Measurements from ENCODE around the gene PODN.

The PODN gene

DNA sequence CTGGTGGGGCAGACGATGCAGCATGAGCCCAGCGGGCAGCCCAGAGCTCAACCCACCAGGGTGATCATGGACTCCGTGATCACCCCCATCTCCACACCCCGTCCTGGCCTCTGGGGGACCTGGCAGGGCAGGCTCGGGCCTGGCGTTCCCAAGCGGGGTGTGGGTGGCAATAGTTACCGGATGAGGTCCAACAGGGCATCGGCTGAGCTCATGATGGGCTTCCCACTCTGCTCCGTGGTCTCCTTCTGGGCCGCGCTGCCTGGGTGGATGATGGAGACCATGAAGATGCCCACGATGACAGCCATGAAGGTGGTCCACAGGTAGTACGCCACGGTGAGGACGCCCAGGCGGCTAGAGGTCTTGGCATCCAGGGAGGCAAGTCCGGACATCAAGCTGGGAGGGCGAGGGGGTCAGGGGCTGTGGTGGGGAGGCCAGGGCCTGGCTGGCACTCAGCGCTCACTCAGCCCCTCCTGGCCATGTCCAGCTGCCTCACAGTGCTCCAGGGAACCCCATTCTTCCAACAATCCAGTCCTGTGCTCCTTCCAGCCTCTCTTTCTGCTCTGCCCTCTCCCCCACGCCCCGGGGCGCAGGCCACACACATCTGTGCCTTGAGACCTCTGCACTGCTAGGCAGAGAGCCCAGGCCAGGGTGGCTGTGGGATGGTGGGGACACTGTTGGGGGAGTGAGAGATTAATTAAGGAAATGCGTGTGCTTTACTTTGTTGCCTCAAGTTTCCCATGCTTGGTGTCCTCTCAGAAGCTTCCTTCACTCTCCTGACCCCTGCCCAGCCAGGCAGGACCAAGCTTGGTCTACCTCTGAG lies 52.8 kb downstream of the PODN start:
- Histone ChIP-seq H3K4me1 (ENCODE audit: insufficient read depth, low read length) (no peaks in the 10 kb centered on the region), H3K36me3 (ENCODE audit: insufficient read depth, low read length) (no peaks in the 10 kb centered on the region), H3K9ac (ENCODE audit: low read depth, low read length) (no peak overlapping the region), H4K20me1 (ENCODE audit: insufficient read depth, low read length) (no peaks in the 10 kb centered on the region), H3K4me3 (ENCODE audit: low read depth in 1 of 2, low read length in 2 of 2) (no peak overlapping the region), H3K79me2 (ENCODE audit: insufficient read depth, low read length) (no peaks in the 10 kb centered on the region), H3K4me2 (ENCODE audit: insufficient read depth, low read length) (no peak overlapping the region), H3K27ac (ENCODE audit: low read length) (no peak overlapping the region), H2AFZ (ENCODE audit: low read depth, low read length) (no peak overlapping the region), H3K9me3 (ENCODE audit: insufficient read depth, low read length, severe bottlenecking) (no peaks in the 10 kb centered on the region), H3K27me3 (ENCODE audit: insufficient read depth, low read length, poor library complexity) (no peaks in the 10 kb centered on the region)
- ATAC-seq (ENCODE audit: insufficient read depth, low read depth) (no peak), DNase-seq (no peak)
- TF ChIP-seq, protein P1, sequence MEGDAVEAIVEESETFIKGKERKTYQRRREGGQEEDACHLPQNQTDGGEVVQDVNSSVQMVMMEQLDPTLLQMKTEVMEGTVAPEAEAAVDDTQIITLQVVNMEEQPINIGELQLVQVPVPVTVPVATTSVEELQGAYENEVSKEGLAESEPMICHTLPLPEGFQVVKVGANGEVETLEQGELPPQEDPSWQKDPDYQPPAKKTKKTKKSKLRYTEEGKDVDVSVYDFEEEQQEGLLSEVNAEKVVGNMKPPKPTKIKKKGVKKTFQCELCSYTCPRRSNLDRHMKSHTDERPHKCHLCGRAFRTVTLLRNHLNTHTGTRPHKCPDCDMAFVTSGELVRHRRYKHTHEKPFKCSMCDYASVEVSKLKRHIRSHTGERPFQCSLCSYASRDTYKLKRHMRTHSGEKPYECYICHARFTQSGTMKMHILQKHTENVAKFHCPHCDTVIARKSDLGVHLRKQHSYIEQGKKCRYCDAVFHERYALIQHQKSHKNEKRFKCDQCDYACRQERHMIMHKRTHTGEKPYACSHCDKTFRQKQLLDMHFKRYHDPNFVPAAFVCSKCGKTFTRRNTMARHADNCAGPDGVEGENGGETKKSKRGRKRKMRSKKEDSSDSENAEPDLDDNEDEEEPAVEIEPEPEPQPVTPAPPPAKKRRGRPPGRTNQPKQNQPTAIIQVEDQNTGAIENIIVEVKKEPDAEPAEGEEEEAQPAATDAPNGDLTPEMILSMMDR (IDR thresholded peaks at IDR 0.05; ENCODE audit: borderline replicate concordance, extremely low read depth, low read length, poor library complexity, severe bottlenecking), result no peak
- no peak for TF ChIP-seq EZH2 (IDR thresholded peaks at IDR 0.05; ENCODE audit: borderline replicate concordance, low read depth, low read length, severe bottlenecking)

DNA sequence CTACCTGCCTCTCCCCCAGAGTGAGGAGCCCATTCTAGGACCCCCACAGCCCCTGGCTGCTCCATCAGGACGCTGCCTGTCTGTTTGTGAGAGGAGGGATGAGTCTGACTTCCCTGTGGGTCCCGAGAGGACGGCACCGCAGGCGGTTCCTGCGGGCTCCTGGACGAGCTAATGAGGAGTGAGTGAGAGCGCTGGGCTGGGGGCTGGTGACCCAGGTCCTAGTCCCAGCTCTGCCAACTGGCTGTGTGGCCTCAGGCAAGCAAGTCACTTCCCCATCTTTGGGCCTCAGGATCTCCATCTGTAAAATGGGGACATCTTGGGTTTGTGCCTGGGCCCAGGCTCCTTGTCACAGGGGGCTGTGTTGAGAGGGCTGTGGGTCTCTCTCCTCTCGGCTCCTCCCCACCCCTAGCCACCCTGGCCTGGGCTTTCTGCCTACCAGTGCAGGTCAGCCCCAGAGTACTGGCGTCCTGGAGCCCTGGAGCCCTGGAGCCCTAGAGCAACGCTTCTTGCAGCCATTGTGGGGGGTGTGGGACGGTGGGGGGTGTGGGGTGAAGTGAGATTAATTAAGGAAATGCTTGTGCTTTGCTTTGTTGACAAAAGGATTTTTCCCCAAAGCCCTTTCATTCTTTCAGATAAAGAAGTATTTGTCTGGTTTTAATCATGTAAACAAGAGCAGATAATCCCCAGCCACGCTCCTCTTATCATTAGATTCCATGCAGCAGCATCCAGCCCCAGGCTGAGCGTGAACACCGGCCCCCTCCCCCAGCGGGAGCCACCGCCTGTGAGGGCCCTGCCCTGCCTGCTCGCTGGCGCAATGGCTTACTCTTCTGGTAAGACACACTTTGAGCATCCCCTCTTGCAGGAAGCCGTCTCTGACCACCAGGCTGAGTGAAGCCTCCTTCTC lies 53.6 kb downstream of the PODN start:
- no peak overlapping the region for H3K4me2 ChIP-seq (ENCODE audit: insufficient read depth, low read length)
- H3K79me2 ChIP-seq (ENCODE audit: insufficient read depth, low read length), result no peaks in the 10 kb centered on the region
- no peak overlapping the region for H3K27ac ChIP-seq (ENCODE audit: low read length)
- H3K36me3 ChIP-seq (ENCODE audit: insufficient read depth, low read length), result no peaks in the 10 kb centered on the region
- H3K9me3 ChIP-seq (ENCODE audit: insufficient read depth, low read length, severe bottlenecking), result no peaks in the 10 kb centered on the region
- no peak overlapping the region for H3K4me3 ChIP-seq (ENCODE audit: low read depth in 1 of 2, low read length in 2 of 2)
- no peak for ATAC-seq (ENCODE audit: insufficient read depth, low read depth)
- no peaks in the 10 kb centered on the region for H4K20me1 ChIP-seq (ENCODE audit: insufficient read depth, low read length)
- H3K9ac ChIP-seq (ENCODE audit: low read depth, low read length), result no peak overlapping the region
- no peaks in the 10 kb centered on the region for H3K27me3 ChIP-seq (ENCODE audit: insufficient read depth, low read length, poor library complexity)
- H2AFZ ChIP-seq (ENCODE audit: low read depth, low read length), result no peak overlapping the region
- no peak for DNase-seq
- TF ChIP-seq EZH2 (IDR thresholded peaks at IDR 0.05; ENCODE audit: borderline replicate concordance, low read depth, low read length, severe bottlenecking), result no peak
- TF ChIP-seq, protein P1 (IDR thresholded peaks at IDR 0.05; ENCODE audit: borderline replicate concordance, extremely low read depth, low read length, poor library complexity, severe bottlenecking), result no peak
- H3K4me1 ChIP-seq (ENCODE audit: insufficient read depth, low read length), result no peaks in the 10 kb centered on the region

DNA sequence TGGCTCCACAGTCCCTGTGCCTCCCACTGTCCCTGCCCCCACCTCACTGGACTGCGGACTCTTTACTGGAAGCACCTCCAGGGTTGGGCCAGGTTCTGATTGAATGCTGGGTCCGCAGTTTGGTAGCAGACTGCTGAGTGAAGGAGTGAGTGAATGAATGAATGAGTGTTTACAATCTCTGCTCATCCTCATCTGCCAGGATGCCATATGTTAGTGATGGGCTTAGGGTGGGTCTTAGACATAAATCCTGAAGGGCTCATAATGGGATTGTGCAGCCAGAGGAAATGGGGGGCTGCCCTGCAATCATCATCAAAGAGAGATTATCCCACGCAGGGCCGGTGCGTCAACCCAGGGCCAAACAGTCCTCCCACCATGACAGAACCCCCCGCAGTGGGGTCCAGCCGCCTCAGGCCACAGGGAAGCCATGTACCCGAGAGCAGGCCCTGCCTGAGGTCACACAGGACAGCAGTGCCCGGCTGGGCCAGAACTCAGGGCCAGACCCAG lies 54.3 kb downstream of the PODN start:
- Histone ChIP-seq H3K4me1 (ENCODE audit: insufficient read depth, low read length) (no peaks in the 10 kb centered on the region), H3K4me3 (ENCODE audit: low read depth in 1 of 2, low read length in 2 of 2) (no peak overlapping the region), H3K79me2 (ENCODE audit: insufficient read depth, low read length) (no peaks in the 10 kb centered on the region), H3K9ac (ENCODE audit: low read depth, low read length) (no peak overlapping the region), H3K36me3 (ENCODE audit: insufficient read depth, low read length) (no peaks in the 10 kb centered on the region), H3K9me3 (ENCODE audit: insufficient read depth, low read length, severe bottlenecking) (no peaks in the 10 kb centered on the region), H2AFZ (ENCODE audit: low read depth, low read length) (no peak overlapping the region), H3K27me3 (ENCODE audit: insufficient read depth, low read length, poor library complexity) (no peaks in the 10 kb centered on the region), H4K20me1 (ENCODE audit: insufficient read depth, low read length) (no peaks in the 10 kb centered on the region), H3K27ac (ENCODE audit: low read length) (no peak overlapping the region), H3K4me2 (ENCODE audit: insufficient read depth, low read length) (no peak overlapping the region)
- TF ChIP-seq, protein P1 (IDR thresholded peaks at IDR 0.05; ENCODE audit: borderline replicate concordance, extremely low read depth, low read length, poor library complexity, severe bottlenecking), result no peak
- TF ChIP-seq EZH2 (IDR thresholded peaks at IDR 0.05; ENCODE audit: borderline replicate concordance, low read depth, low read length, severe bottlenecking), result no peak
- DNase-seq (no peak), ATAC-seq (ENCODE audit: insufficient read depth, low read depth) (no peak)
